HG03095 (cell line): ENCODE data around the gene ANKHD1.

Experiments used
- ATAC-seq: cut with Tn5 transposase; IDR thresholded peaks from one replicate; pipeline ENCODE4 v1.9.1; 2021; ENCODE audit warnings: moderate library complexity; ENCODE audit not compliant: unreplicated experiment

ANKHD1 gene

GRCh38 chr5:140544986-140545385, 143.4 kb downstream of the ANKHD1 start:
- ATAC-seq, result no peak

- no peak for ATAC-seq
Observed at GRCh38 chr5:140545606-140546005, 144.0 kb downstream of the ANKHD1 start.

- ATAC-seq, result no peak
Observed at GRCh38 chr5:140546851-140547507, 145.3 kb downstream of the ANKHD1 start.

GRCh38 chr5:140547508-140548299, 146.1 kb downstream of the ANKHD1 start, which contains the start of gene EIF4EBP3:
TSS of gene EIF4EBP3 (plus strand) at chr5:140547662. CDS start at chr5:140547738, 76 bp downstream.
- ATAC-seq, result peak; percentile 96

- ATAC-seq, result peak; percentile 14
Observed at GRCh38 chr5:140548300-140548688, 146.7 kb downstream of the ANKHD1 start.

- no peak for ATAC-seq
Observed at GRCh38 chr5:140548791-140549190, 147.2 kb downstream of the ANKHD1 start.

- ATAC-seq, result no peak
Observed at GRCh38 chr5:140549237-140550144, 147.9 kb downstream of the ANKHD1 start.

GRCh38 chr5:140550147-140551079, 148.8 kb downstream of the ANKHD1 start:
- ATAC-seq, result no peak

GRCh38 chr5:140551872-140552271, 150.2 kb downstream of the ANKHD1 start:
- ATAC-seq, result no peak

GRCh38 chr5:140553657-140554056, 152.0 kb downstream of the ANKHD1 start:
- ATAC-seq, result no peak

GRCh38 chr5:140554454-140554853, 152.8 kb downstream of the ANKHD1 start:
- ATAC-seq, result no peak

- no peak for ATAC-seq
Observed at GRCh38 chr5:140555747-140556312, 154.2 kb downstream of the ANKHD1 start.

GRCh38 chr5:140556438-140556837, 154.8 kb downstream of the ANKHD1 start:
- no peak for ATAC-seq

- peak; percentile 94 for ATAC-seq
Observed at GRCh38 chr5:140557136-140557805, 155.6 kb downstream of the ANKHD1 start, which contains the start of gene SRA1. TSS of gene SRA1 (minus strand) at chr5:140557473. CDS start at chr5:140557452, 21 bp downstream.

- ATAC-seq, result no peak
Observed at GRCh38 chr5:140557965-140558364, 156.3 kb downstream of the ANKHD1 start.

GRCh38 chr5:140558542-140558941, 156.9 kb downstream of the ANKHD1 start:
- no peak for ATAC-seq

GRCh38 chr5:140560227-140560626, 158.6 kb downstream of the ANKHD1 start:
- ATAC-seq, result no peak

- no peak for ATAC-seq
Observed at GRCh38 chr5:140561753-140562523, 160.3 kb downstream of the ANKHD1 start.
